Keratinocyte (primary cell): Measurements from ENCODE around the gene HRC.

ENCODE experiments used
- EZH2 ChIP-seq: IDR thresholded peaks from one replicate; pipeline ENCODE4 v1.6.1; 2012; ENCODE audit warnings: inconsistent platforms, mild to moderate bottlenecking, low read length, moderate library complexity
- TF ChIP-seq, protein P1 (sequence below), 3 experiments: IDR thresholded peaks in 1 of 3; conservative IDR thresholded peaks in 1 of 3; optimal IDR thresholded peaks in 1 of 3; 2 replicates in 2 of 3; 3 replicates in 1 of 3; pipeline versions ENCODE3 to v1.5.1; 2011; ENCODE audit warnings: low read length in 3 of 3, mild to moderate bottlenecking in 3 of 3, moderate library complexity in 2 of 3, control low read depth in 1 of 3, inconsistent platforms in 1 of 3; ENCODE audit not compliant: insufficient read depth in 2 of 3; ENCODE audit errors: extremely low read depth in 1 of 3

DNA sequence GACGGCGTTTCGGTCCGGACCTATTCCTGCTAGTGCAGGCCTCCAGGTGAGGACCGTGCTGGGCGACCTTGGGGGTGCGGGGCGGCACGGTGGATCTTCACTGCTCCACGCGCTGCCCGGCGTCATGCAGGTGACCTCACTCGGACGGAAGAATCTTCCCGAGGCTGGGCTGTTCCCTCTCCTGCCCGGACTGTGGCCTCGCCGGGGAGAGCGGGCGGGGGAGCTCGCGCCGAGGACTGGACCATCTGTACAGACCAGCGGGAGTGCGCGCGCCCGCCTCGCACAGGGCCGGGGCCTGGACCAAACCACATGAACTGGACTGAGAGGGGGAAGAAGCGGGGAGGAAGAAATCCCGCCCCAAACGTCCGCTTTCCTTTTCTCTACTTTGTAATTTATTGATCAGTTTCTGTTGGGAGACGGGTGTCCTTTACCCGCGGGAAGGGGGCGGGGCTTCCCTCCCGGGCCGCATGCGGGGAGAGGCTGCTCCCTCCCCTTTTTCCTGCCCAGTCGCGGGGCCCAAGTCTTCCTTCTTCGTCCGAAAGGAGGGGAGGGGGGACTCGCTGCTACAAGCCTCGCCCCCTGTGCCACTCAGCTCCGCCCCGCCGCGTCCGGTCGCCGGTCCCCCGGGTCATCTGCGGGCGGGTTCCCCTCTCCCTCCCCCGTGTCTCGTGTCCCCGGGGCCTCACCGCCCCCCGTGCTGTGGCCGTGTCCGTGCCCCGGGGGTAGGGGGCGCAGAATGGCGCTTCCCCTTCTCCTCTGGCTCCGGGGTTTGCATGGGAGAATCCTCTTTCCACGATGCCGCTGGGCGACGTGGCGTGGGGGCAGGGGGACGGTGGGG is 4.9 kb downstream of the HRC start:
- TF ChIP-seq, protein P1, sequence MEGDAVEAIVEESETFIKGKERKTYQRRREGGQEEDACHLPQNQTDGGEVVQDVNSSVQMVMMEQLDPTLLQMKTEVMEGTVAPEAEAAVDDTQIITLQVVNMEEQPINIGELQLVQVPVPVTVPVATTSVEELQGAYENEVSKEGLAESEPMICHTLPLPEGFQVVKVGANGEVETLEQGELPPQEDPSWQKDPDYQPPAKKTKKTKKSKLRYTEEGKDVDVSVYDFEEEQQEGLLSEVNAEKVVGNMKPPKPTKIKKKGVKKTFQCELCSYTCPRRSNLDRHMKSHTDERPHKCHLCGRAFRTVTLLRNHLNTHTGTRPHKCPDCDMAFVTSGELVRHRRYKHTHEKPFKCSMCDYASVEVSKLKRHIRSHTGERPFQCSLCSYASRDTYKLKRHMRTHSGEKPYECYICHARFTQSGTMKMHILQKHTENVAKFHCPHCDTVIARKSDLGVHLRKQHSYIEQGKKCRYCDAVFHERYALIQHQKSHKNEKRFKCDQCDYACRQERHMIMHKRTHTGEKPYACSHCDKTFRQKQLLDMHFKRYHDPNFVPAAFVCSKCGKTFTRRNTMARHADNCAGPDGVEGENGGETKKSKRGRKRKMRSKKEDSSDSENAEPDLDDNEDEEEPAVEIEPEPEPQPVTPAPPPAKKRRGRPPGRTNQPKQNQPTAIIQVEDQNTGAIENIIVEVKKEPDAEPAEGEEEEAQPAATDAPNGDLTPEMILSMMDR (optimal IDR thresholded peaks at IDR 0.05 in 1 of 3, IDR thresholded peaks at IDR 0.05 in 1 of 3, conservative IDR thresholded peaks at IDR 0.05 in 1 of 3; ENCODE audit: extremely low read depth in 1 of 3, insufficient read depth in 2 of 3, low read length in 3 of 3), result no peak
- no peak for TF ChIP-seq EZH2
